ENCODE results near the gene PRUNE1.

Gene PRUNE1

GRCh38 chr1:151003180-151003579 lies 5.1 kb upstream of the PRUNE1 start:
- no peak overlapping the region for H3K27ac ChIP-seq
- DNase-seq (ENCODE audit: low read depth, low spot score), result no peak

DNA sequence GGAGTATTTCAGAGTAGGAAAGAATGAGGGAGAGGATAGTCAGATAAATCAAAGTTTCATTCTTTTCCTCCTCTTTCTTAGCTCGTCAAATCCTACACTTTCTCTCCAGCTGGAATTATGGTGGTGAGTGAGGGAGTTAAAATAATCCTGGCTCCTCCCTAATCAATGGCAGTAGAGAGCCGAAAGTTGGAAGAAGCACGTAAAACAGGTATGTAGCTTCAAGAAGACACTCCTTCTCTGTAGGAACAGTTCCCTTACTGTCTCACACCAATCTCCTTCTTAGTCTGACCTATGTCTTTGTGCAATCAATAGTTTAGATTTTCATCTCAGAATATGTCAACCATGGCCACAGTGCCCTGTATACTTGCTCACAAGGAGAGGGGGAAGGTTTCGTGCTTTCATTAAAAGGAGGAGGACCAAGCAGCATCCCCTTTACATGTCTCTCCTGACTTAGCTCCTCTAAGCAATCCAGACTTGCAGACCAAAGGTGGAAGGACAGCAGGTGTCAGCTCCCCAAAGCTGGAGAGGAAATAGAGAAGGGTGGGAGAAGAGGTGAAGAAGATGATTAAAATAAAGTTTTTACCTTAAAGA lies 2.4 kb upstream of the PRUNE1 start:
- DNase-seq (ENCODE audit: low read depth, low spot score), result no peak
- peak overlapping the region; percentile 87 for H3K27ac ChIP-seq

- peak; percentile 29 for DNase-seq (ENCODE audit: low read depth, low spot score)
- H3K27ac ChIP-seq, result peak within 1 kb of the TSS; percentile 87
These were observed 1.8 kb upstream of the PRUNE1 start, which contains the start of gene MINDY1 for GRCh38 chr1:151006327-151007052. Gene MINDY1, minus strand, starts transcription at chr1:151006902. Its CDS starts 4,285 bp downstream, at chr1:151002617.

GRCh38 chr1:151007853-151008243 lies 401 bp upstream of the PRUNE1 start:
- DNase-seq (ENCODE audit: low read depth, low spot score), result no peak
- peak overlapping the region; percentile 87 for H3K27ac ChIP-seq

- DNase-seq (ENCODE audit: low read depth, low spot score), result no peak
- peak overlapping the region; percentile 87 for H3K27ac ChIP-seq
These were observed 948 bp downstream of the PRUNE1 start for GRCh38 chr1:151009206-151009587.

GRCh38 chr1:151009674-151010345 lies 1.6 kb downstream of the PRUNE1 start:
- no peak overlapping the region for H3K27ac ChIP-seq
- no peak for DNase-seq (ENCODE audit: low read depth, low spot score)

- DNase-seq (ENCODE audit: low read depth, low spot score), result no peak
- no peak overlapping the region for H3K27ac ChIP-seq
These were observed 2.1 kb downstream of the PRUNE1 start for GRCh38 chr1:151010346-151010726.

DNA sequence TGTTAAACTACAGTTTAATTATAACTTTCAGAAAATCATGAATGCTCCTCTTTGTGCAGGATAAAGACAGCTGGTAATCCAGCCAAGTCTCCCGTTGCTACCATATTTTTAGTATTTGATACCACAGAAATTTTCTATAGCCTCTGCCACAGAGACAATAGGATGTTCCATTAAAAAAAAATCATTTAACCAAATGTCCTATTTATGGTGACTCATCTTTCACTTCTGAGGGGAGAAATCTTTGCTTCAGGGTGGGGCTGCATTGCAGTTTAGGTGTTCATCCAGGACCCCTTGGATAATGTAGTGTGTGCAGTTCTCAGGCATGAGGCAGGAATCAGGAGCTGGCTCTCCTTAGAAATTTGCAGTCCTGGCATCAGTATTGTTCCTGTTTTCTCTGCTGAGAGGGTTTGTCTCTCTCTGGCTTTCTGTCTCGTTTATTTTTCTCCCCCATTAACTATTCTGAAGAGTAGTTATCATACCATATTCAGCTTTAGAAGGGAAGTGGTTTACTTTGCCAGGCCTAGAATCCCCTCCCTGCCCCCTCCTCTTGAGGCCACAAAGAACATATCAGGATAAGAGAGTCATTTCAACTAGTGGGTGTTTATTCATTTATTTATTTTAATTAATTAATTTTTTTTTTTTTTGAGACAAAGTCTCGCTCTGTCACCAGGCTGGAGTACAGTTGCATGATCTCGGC lies 3.1 kb downstream of the PRUNE1 start:
- no peak overlapping the region for H3K27ac ChIP-seq
- DNase-seq (ENCODE audit: low read depth, low spot score), result no peak

- H3K27ac ChIP-seq, result no peak overlapping the region
- no peak for DNase-seq (ENCODE audit: low read depth, low spot score)
These were observed 4.6 kb downstream of the PRUNE1 start for GRCh38 chr1:151012684-151013471.

GRCh38 chr1:151013518-151013917 lies 5.3 kb downstream of the PRUNE1 start:
- no peak overlapping the region for H3K27ac ChIP-seq
- no peak for DNase-seq (ENCODE audit: low read depth, low spot score)

GRCh38 chr1:151024540-151025146 lies 16.4 kb downstream of the PRUNE1 start:
- DNase-seq (ENCODE audit: low read depth, low spot score), result no peak

GRCh38 chr1:151026460-151026859 lies 18.2 kb downstream of the PRUNE1 start:
- no peak for DNase-seq (ENCODE audit: low read depth, low spot score)
- no peak overlapping the region for H3K27ac ChIP-seq

More at GRCh38 chr1:151024540-151025146, 16.4 kb downstream of the PRUNE1 start:
- H3K27ac ChIP-seq, result no peak overlapping the region

DNA sequence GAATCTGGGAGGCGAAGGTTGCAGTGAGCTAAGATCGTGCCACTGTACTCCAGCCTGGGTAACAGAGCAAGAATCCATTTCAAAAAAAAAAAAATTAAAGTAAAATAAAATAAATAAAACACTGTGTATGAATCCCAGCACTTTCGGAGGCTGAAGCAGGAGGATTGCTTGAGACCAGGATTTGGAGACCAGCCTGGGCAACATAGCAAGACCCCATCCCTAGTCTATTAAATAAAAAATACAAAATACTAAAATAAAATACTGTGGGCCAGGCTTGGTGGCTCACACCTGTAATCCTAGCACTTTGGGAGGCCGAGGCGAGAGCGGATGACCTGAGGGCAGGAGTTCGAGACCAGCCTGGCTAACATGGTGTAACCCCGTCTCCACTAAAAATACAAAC lies 23.9 kb downstream of the PRUNE1 start:
- DNase-seq (ENCODE audit: low read depth, low spot score), result no peak
- no peak overlapping the region for H3K27ac ChIP-seq

GRCh38 chr1:151035167-151035566 lies 26.9 kb downstream of the PRUNE1 start:
- H3K27ac ChIP-seq, result no peak overlapping the region
- no peak for DNase-seq (ENCODE audit: low read depth, low spot score)

- no peak within 1 kb of the TSS for H3K27ac ChIP-seq
- DNase-seq (ENCODE audit: low read depth, low spot score), result no peak
These were observed 28.1 kb downstream of the PRUNE1 start, which contains the start of gene BNIPL for GRCh38 chr1:151036356-151036755. Gene BNIPL, plus strand, starts transcription at chr1:151036586. Its CDS starts 140 bp downstream, at chr1:151036726.

DNA sequence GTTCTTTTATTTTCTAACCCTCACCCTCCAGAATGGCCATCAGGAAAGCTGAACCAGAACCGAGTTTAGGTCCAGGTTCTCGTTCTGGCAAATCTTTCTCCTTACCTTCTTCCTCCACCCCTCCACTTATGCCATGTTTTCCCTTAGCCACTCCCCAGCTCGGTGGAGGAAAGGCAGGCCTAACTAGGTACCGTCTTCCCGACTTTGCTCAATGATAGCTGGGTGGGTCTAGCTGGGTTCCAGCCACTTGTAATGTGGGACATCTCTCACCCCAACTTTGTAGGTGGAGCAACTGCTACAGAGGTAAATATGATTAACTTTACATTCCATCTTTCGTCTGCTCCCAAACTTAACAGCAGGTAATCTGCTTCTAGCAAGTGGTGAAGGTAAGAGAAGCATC lies 28.8 kb downstream of the PRUNE1 start:
- no peak for DNase-seq (ENCODE audit: low read depth, low spot score)
- no peak overlapping the region for H3K27ac ChIP-seq

- no peak overlapping the region for H3K27ac ChIP-seq
- no peak for DNase-seq (ENCODE audit: low read depth, low spot score)
These were observed 31.3 kb downstream of the PRUNE1 start for GRCh38 chr1:151039521-151039920.

DNA sequence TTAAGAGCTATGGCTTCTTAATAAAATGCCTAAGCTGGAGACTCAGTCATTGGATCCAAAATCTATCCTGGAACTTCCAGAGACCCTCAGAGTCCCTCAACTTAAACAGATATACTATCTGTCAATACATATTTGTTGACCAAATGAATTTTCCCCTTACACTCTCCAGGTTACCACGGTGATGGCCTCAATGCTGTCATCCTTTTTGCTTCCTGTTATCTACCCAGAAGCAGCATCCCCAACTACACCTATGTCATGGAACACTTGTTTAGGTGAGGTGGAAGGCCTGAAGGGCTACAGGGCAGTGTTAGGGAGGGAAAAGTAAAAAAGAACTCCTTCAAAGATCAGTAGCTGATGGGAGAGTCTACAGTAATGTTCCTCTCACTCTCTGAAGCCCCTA lies 34.9 kb downstream of the PRUNE1 start:
- no peak overlapping the region for H3K27ac ChIP-seq
- DNase-seq (ENCODE audit: low read depth, low spot score), result no peak

- H3K27ac ChIP-seq, result peak within 1 kb of the TSS; percentile 97
- DNase-seq (ENCODE audit: low read depth, low spot score), result no peak
These were observed 39.3 kb downstream of the PRUNE1 start, which contains the start of gene C1orf56 for GRCh38 chr1:151047591-151047924. Gene C1orf56, plus strand, starts transcription at chr1:151047751. Its CDS starts 97 bp downstream, at chr1:151047848.
